HG03442 (cell line): ENCODE measurements around the gene PLD2.

Experiments
- ATAC-seq: cut with Tn5 transposase; IDR thresholded peaks from one replicate; pipeline ENCODE4 v1.9.1; 2021; ENCODE audit warnings: mild to moderate bottlenecking, moderate library complexity; ENCODE audit not compliant: unreplicated experiment

PLD2 gene, protein sequence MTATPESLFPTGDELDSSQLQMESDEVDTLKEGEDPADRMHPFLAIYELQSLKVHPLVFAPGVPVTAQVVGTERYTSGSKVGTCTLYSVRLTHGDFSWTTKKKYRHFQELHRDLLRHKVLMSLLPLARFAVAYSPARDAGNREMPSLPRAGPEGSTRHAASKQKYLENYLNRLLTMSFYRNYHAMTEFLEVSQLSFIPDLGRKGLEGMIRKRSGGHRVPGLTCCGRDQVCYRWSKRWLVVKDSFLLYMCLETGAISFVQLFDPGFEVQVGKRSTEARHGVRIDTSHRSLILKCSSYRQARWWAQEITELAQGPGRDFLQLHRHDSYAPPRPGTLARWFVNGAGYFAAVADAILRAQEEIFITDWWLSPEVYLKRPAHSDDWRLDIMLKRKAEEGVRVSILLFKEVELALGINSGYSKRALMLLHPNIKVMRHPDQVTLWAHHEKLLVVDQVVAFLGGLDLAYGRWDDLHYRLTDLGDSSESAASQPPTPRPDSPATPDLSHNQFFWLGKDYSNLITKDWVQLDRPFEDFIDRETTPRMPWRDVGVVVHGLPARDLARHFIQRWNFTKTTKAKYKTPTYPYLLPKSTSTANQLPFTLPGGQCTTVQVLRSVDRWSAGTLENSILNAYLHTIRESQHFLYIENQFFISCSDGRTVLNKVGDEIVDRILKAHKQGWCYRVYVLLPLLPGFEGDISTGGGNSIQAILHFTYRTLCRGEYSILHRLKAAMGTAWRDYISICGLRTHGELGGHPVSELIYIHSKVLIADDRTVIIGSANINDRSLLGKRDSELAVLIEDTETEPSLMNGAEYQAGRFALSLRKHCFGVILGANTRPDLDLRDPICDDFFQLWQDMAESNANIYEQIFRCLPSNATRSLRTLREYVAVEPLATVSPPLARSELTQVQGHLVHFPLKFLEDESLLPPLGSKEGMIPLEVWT

GRCh38 chr17:4806777-4807604 is at the start of gene PLD2:
Gene PLD2, plus strand, starts transcription at chr17:4807152. Its CDS starts 621 bp downstream, at chr17:4807773.
- peak; percentile 67 for ATAC-seq

DNA sequence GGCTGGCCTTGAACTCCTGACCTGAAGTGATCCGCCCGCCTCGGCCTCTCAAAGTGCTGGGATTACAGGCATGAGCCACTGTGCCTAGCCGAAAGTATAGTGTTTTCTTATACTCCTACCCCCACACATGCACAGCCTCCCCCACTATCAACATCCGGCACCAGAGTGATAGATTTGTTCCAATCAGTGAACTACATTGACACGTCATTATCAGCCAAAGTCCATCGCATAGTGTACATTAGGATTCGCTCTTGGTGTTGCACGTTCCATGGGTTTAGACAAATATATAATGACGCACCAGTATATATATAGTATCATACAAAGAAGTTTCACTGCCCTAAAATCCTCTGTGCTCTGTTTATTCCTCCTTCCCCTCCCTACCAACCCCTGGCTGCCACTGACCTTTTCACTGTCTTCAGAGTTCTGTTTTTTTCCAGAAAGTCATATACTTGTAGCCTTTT is 47.1 kb upstream of the PLD2 start:
- ATAC-seq: no peak

- ATAC-seq: no peak
These were observed 42.4 kb upstream of the PLD2 start for GRCh38 chr17:4764595-4764994.

GRCh38 chr17:4766201-4766600 is 40.8 kb upstream of the PLD2 start:
- ATAC-seq: no peak

DNA sequence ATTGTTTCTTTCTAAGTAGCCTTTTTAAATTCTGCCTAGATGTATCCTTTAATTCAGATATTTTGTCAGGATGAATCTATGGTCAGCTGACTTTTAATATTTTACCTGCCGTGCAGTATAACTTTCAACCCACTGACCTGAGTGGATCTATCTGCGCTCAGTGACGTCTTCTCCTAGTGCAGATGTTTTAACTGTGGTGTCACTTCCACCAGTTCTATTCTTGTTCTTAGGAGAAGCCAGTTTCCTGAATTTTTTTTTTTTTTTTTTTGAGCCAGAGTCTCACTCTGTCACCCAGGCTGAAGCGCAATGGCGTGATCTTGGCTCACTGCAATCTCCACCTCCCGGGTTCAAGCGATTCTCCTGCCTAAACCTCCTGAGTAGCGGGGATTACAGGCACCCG is 40.2 kb upstream of the PLD2 start:
- no peak for ATAC-seq

GRCh38 chr17:4768298-4768697 is 38.7 kb upstream of the PLD2 start:
- no peak for ATAC-seq

DNA sequence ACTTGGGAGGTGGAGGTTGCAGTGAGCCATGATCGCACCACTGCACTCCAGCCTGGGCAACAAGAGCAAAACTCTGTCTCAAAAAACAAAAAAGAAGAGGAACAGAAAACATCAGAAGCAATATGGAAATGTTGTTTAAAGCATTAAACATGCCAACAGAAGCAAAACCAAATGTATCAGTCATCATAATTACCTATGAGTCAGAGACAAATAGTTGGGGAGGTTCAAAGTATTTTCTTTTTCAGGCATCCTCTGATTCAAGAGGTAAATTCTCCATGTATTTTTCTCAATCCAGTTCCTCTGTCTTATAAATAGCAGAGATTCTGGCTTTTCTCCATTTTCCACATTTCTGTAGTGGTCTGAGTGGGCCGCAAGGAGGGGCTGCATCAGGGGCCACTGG is 37.3 kb upstream of the PLD2 start:
- no peak for ATAC-seq

DNA sequence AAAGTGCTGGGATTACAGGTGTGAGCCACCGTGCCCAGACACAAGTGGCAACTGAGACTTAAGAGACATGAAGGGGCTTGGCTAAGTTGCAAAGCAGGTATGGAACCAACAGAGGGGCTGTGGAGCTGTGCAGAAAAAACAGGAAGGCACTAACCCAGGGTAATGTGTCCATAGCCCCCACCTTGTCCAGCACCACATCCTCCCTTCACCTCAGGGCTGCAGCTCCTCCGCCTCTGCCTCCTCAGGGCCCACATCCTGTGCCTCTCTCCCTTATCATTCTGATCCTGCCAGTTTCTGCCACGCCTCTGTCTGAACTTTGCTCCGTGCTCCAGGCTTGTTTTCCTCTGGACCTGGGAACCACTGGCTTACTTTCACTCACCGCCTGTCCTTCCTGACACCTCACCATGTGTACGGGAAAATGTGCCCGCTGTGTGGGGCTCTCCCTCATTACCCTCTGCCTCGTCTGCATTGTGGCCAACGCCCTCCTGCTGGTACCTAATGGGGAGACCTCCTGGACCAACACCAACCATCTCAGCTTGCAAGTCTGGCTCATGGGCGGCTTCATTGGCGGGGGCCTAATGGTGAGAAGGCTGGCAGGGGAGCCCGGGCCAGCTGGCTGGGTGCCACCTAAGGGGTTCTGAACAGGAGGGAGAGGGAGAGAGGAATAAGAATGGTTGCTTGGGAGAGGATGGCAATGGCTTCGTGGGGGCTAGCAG is 35.3 kb upstream of the PLD2 start, which contains the start of gene TM4SF5:
TSS of gene TM4SF5 (plus strand) at position 368 of the 716 bp plus-strand sequence. CDS start at position 405, 37 bp downstream.
- no peak for ATAC-seq

DNA sequence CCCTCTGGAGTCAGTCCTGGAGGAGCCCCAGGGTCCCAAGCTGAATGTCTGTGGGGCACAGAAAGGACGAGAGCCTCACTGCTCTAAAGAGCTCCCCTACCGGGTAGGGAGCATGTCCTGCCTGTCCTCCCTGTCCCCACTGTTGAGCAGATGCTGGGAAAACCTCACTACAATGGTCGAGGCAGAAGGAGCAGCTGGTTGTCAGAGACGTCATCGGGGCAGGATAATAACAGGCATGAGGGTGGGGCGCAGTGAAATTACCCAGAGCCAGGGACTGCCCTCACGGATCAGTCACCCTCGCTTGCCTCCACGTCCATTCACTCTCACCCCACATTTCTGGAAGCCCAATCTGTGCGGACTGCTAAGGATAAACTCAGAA is 34.7 kb upstream of the PLD2 start:
- ATAC-seq: no peak

GRCh38 chr17:4777969-4778760 is 28.8 kb upstream of the PLD2 start:
- ATAC-seq: no peak

- no peak for ATAC-seq
These were observed 26.5 kb upstream of the PLD2 start for GRCh38 chr17:4780325-4780955.

GRCh38 chr17:4782652-4783051 is 24.3 kb upstream of the PLD2 start:
- no peak for ATAC-seq

DNA sequence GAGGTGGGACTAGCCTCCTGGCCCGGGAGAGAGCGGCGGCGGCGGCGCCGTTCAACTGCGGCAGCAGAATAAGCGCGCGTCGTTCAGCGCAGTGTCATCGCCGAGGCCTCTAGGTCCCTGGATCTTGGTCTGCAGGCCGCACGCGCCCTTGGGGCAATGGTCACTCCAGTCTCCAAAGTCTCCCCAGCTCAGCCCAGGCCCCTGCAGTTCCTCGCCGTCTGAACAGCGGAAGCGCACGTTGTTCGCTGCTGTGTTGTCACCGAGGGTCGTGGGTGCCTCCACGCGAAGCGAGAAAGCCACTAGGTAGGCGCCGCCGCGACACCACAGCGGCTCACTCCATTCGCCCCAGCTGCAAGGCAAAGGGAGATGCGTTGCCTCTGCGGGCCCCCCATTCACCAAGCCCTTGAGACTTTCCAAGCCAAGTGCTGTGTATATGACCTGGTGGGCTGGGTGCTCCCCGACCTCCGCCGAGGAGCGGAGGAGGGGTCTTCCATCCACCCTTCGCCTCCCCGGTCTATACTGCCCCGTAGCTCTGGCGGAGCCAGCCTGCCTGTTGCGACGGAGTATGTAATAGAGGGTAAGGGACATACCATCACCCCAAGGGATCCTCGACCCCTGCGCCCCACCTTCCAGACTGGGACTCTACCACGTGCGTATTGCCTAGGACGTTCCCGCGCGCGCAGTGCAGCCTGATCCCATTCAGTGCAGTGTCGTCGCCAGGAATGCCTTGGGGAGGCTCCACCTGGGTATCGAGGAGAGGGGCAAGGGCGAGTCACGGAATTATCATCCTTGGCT is 21.4 kb upstream of the PLD2 start:
- no peak for ATAC-seq

DNA sequence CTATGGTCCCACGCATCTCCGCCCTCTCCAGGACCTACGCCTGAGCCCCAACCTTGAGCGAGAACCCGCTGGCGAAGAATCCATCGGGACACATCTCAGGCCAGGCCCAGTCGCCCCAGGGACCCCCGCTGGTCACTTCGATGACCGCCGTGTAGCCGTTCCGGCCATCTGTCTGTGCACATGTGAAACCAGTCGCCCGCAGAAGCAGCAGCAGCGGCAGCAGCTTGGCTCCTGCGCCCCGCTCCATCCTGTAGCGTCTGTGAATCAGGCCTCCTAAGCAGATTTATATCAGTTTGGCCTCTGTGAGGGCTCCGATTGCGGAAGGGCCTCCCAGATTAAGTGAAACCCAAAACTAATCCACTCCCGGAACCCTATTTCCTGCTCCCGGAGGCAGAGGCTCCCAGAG is 20.8 kb upstream of the PLD2 start, which contains the start of gene VMO1:
TSS of gene VMO1 (minus strand) at position 259 of the 406 bp plus-strand sequence. CDS start at position 247, 12 bp downstream.
- no peak for ATAC-seq

DNA sequence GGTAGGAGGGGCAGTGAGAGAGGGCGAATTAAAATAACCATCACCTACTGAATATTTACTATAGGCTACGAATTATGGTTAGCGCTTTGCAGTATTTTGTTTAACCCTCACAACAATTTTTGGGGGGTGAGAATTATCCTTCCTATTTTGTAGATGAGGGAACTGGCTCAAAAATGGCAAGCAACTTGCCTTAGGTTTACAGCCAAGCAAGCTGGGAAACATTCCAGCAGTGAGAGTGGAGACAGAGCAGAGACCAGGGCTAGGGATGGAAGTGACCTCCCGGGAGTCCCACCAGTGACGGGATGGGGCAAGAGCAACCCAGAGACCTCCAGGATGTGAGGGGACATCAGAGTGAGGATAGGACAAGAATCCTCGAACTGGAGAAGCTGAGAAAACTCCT is 20.4 kb upstream of the PLD2 start:
- ATAC-seq: no peak

DNA sequence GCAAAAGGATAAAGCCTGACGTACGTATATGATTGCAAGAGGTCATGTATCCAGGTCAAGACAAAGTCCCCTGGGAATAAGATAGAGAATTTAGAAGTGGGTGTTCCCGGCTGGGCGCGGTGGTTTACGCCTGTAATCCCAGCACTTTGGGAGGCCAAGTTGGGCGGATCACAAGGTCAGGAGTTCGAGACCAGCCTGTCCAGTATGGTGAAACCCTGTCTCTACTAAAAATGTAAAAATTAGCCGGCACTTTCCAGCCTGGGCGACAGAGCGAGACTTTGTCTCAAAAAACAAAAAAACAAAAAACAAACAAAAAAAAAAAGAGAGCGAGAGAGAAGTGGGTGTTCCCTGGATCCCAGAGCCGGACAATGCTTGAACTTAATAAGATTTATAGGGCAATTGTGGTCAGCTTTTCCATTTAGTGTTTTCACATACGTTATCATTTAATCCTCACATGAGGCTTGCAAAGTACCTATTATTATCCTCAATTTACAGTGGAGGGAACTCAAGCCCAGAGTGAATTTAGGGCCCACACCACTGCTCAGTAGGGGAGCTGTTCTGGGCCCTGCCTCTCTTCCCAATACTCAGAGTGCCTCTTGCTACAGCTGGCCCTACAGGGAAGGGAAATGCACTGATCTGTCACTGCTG is 18.7 kb upstream of the PLD2 start:
- ATAC-seq: no peak
